GM12865 (cell line): ENCODE results near the gene LDLRAD4.

ENCODE experiments used
- DNase-seq: peaks from one replicate; pipeline ENCODE4 v3.0.0; 2010; ENCODE audit warnings: low read depth
- H3K4me3 ChIP-seq: 2 replicates; pipeline ENCODE4 v1.5.1; 2011; ENCODE audit warnings: mild to moderate bottlenecking, low read depth, low read length, control low read depth
- CTCF ChIP-seq: IDR thresholded peaks from 2 replicates; pipeline ENCODE4 v1.5.1; 2011; ENCODE audit warnings: low read length, control low read depth, low read depth, inconsistent platforms; ENCODE audit not compliant: insufficient read depth; ENCODE audit errors: missing control alignments

Gene LDLRAD4

DNA sequence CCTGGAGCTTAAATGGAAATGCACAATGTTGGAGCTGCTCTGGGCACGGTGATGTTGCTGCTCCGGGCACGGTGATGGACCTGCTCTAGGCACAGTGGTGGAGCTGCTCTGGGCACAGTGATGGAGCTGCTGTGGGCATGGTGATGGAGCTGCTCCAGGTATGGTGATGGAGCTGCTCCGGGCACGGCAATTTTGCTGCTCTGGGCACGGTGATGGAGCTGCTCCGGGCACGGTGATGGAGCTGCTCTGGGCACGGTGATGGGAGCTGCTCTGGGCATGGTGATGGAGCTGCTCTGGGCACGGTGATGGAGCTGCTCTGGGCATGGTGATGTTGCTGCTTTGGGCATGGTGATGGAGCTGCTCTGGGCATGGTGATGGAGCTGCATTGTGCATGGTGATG is 79.7 kb downstream of the LDLRAD4 start:
- DNase-seq, result no peak
- H3K4me3 ChIP-seq, result no peak overlapping the region
- TF ChIP-seq CTCF, result no peak

DNA sequence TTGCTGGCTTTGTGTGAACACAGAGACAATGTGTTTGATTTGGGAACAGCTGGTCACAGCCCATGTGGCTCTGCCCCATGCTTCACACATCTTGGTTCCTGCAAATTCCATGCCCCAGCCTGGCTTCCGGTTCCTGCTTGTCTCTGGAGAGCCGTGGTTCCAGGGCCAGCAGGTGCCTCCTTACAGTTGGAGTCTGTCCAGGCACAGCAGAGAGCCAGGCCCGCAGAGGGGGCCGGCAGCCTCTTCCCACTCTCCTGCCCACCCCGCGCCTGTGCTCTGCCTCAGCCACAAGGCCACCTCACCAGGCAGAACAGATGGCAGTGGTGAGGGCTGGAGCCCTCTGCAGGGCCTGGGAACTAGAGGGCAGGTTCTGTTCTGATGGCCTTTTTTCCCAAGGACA is 81.5 kb downstream of the LDLRAD4 start:
- DNase-seq, result no peak
- TF ChIP-seq CTCF, result no peak
- no peak overlapping the region for H3K4me3 ChIP-seq

- no peak for TF ChIP-seq CTCF
- H3K4me3 ChIP-seq, result no peak overlapping the region
- DNase-seq, result no peak
These were observed 82.2 kb downstream of the LDLRAD4 start for GRCh38 chr18:13300796-13301195.

DNA sequence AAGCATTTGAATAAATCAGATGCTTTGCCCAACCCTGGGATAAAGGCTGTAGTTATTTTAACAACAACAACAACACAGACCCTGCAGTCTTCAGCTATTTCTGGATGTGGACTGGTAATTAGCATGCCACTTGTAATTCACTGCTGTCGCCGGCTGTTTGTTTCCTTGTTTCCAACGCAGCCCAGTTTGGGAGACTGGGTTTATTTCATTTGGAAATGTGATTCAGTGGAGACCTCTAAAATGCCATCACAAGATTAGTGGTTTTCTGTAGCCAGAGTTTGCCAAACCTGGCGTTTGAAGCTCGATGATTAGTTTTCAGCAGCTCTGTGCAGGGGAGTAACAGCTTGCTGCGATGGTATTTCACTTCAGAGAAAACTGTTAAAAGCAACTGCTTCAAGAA is 83.5 kb downstream of the LDLRAD4 start:
- H3K4me3 ChIP-seq, result no peak overlapping the region
- no peak for TF ChIP-seq CTCF
- no peak for DNase-seq

DNA sequence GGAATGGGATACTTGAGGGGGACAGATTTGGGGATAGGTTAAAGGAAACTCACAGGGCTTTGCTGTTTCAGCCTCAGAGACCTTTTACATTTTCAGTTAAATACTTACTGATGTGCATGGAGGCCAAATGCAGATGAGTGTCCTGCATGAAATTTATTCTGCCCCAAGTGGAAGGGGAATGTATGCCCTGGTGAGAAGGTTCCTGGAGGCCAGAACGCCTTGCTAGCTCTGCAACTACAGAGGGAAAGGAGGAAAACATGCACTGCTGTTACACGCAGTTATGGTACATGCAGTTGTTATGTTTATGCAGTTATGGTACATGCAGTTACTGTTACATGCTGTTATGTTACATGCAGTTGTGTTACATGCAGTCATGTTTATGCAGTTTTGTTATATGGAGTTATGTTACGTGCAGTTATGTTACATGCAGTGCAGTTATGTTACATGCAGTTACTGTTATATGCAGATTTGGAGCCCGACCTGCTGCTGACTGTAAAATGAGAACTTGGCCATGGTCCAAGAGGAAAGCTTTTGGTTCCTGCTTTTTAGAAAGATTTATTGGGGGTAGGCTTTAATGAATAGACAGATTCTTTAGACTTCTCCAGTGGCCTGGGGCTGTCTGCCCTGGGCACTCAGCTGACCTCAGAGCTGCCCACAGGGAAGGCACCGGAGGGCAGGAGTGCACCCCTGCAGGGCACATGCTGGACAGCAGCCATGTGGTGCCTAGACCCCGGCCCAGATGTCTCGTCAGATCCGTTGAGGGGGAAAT is 84.1 kb downstream of the LDLRAD4 start:
- no peak overlapping the region for H3K4me3 ChIP-seq
- TF ChIP-seq CTCF, result no peak
- DNase-seq, result no peak

DNA sequence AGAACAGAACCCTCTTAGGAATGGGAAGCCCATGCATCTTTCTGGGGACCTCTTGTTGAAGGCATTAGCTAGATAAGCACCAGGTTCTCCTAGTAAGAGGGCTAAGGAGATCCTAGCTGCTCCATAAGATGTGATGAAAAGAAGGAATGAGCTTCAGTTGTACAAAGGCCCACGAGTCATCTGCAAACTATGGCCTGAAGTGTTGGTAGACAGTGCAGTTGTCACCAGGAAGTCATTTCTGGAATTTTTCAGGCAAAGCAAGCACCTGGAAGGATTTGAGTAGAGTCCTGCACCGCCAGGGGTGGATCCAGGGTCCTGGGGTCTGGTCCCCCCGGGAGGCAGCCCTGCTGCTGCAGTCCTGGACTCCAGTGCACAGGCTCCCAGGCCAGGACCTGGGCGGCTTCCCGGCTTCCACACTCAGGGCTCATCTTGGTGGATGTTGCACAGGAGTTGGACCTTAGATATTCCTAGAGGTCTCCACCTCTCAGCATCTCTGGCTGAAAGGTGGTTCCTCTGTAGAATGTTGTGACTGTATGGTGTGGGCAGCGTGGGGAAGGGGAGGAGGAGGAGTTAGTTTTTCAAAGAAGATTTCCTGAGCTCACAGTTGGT is 85.3 kb downstream of the LDLRAD4 start:
- DNase-seq, result no peak
- no peak for TF ChIP-seq CTCF
- no peak overlapping the region for H3K4me3 ChIP-seq
